Hematopoietic multipotent progenitor cell treated with erythropoietin and hydrocortisone succinate and interleukin-3 and kit ligand, for 15 days (in vitro differentiated cells): ENCODE data around the gene CBFA2T2.

Experiments used
- DNase-seq: peaks from one replicate; pipeline ENCODE4 v3.0.0-alpha.2; 2015; ENCODE audit warnings: low spot score

CBFA2T2 gene

GRCh38 chr20:33576432-33577125, 86.7 kb downstream of the CBFA2T2 start:
- DNase-seq, result no peak

DNA sequence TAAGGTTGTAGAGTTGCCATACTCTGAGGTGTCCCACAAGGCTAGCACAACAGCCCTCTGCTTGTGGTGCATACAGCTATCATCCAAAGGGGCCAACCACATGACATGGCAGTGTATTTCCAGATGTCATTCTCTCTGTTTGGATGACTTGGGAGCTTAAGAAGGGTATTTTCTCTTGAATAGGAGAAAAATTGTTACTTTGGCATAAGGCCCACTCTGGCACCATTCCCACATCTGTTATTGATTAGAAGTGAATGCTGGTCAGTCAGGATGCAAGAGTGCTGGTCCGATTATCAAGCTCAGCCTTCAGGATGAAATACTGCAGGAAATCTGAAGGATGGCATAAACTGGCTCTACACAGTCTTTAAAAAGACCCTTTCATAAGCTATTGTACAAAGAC, 88.6 kb downstream of the CBFA2T2 start:
- DNase-seq, result no peak

DNA sequence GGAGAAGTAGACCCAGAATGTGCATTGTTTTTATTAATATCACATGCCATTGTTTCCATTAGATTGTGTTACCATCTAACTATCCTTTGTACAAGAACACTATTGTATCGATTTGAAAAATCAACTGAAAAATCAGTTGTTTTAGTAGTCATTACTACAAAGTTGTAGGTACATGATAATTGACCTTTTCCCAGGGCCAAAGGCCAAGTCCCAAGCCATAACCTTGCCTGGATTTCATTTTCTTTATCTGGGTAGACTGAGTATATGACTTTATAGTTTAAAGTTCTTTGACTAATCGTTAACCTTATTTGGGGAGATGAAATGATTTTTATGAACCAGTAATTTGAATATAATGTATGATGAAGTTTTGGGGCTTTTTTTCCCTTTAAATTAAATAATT, 93.2 kb downstream of the CBFA2T2 start:
- no peak for DNase-seq

- no peak for DNase-seq
Measured at GRCh38 chr20:33584976-33585375, 95.1 kb downstream of the CBFA2T2 start.

DNA sequence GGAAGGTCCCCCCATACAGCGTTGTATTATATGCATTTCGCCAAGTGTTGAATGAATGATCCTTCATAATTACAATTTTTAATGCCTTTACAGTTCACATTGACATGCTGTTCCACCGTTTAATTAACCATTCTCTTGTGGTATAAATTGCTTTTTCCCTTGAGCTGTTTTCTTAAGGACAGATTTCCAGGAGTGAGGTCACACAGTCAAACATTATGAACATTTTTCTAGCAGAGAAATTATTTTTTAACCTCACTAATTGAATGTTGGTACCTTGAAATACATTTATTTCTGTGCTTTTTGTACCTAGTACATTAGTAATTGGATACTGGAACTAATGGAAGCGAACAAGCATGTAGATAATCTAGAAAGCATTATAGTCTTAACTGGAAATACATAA, 95.5 kb downstream of the CBFA2T2 start:
- no peak for DNase-seq

DNA sequence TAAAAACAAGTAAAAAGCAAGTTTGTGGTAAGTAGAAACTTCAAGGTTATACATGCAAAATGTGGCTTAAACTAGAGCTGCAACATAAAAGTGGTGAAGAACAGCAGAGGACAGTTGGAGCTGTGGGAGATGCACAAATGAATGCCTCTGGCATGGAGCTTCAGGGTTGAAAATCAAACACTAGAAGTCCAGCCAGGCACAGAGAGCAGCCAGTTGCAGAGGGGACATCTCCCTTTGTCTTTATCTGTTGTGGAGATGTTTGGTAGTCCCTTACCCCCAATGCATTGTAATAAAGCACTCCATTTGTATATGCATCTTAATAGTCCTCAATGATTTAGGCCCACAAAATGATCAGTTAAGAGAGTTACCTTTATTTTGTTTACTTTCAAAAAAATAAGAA, 99.2 kb downstream of the CBFA2T2 start:
- no peak for DNase-seq

DNA sequence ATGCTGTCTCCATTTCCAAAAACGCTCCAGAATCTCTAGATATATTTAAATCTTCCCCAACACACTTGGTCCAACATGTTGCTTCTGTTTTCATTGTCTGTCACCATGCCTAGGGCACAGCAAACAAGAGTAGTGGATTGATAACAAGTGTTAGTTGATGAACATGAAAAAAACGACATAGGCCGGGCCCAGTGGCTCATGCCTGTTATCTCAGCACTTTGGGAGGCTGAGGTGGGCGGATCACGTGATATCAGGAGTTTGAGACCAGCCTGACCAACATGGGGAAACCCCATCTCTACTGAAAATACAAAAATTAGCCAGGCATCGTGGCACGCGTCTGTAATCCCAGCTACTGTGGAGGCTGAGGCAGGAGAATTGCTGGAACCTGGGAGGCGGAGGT, 102.0 kb downstream of the CBFA2T2 start:
- DNase-seq, result peak; percentile 64

DNA sequence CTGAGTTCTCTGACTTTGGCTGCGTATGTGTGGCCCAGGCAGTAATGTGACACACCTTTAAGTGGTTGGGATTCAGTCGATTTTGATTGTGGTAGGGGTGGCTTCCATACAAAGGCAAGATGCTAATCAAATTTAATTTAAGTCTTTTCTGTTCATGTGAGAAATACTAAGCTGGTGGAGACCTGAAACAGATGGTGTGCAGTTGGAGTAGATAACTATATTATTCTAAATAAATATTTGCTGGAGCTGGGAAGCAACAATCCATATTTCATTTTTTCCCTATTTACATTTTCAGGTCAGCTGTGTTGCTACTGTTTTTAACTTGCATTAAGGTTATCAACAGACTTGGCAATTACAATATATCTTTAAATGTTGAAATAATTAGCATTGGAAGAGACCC, 104.8 kb downstream of the CBFA2T2 start:
- no peak for DNase-seq

GRCh38 chr20:33600414-33600813, 110.5 kb downstream of the CBFA2T2 start:
- no peak for DNase-seq

GRCh38 chr20:33600981-33601380, 111.1 kb downstream of the CBFA2T2 start:
- DNase-seq, result no peak

DNA sequence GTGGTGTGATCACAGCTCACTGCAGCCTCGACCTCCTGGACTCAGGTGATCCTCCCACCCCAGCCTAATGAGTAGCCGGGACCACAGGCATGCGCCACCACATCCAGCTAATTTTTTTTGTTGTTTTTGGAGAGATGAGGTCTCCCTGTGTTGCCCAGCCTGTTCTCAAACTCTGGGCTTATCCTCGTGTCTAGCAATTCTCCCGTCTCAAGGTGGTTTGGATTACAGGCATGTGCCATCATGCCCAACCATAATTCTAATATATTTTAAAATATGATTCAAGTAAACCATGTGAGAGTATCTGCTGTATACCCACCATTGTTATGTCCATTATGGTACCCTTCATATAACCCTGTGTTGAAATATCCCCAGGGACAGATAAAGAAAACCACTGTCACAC, 112.0 kb downstream of the CBFA2T2 start:
- no peak for DNase-seq

DNA sequence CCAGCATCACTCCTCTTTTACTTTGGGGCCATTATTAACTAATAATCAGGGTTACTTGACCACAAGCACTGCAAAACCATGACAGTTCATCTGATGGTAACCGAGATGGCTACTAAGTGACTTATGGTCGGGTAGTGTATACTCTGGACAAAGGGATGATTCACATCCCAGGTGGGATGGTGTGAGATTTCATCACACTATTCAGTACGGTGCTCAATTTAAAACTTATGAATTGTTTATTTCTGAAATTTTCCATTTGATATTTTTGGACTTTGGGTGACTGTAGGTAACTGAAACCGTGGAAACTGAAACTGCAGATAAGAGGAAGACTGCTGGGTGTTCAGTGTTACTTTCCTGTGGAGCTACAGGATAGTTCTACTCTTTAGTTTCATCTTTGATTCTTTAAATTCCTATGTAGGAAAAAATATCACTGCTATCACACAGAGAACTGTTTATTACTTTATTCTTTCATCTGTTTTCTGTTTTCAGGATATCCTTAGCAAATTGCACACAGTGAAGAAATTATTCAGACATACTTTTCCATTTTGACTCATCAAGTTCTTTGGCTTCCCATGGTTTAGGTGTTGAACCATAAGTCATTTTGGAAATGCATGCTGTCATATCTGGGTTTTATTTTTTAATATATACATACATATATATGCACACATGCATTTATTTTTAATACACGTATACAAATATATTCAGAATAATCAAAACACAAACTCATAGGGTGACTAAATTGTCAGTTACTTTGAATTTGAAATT, 113.1 kb downstream of the CBFA2T2 start:
- DNase-seq, result no peak

DNA sequence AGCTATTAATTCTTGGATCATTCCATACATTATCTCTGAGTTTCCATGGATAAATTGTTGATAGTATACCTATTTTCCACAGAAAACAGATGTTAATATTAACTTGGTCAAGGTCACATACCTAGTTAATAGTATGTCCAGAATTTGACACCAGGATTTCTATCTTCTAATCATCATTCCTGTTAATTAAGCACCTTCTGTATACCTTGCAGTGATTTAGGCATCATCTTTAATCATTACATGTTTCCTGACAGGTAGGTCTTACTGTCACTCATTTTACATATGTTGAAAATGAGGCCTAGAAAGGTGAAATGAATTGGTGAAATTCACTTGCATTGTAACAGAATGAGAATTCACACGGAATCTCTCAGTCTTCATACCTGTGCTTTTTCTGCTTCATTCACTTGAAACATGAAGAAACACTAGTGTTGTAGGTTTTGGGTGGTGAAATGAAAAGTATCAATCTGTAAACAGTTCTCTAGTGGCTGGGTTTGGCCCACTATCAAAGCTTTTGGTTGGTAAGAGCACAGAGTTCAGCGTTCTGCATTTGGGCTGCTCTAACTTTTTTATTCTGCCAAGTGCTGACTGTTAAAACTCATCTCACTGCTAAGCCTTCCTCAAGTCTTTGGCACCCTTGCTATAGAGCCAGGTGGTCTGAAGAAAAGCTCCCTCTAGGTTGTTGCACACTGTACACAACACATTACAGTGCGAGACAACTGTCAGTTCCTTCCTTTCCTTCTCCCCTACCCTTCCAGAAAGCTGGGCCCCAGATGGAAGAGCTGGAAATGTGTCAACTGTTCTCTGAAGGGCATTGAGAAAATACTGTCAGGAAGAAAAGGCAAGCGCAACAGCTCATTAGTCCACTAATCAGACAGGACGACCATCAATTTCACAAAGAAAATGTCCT, 114.4 kb downstream of the CBFA2T2 start:
- DNase-seq, result no peak

DNA sequence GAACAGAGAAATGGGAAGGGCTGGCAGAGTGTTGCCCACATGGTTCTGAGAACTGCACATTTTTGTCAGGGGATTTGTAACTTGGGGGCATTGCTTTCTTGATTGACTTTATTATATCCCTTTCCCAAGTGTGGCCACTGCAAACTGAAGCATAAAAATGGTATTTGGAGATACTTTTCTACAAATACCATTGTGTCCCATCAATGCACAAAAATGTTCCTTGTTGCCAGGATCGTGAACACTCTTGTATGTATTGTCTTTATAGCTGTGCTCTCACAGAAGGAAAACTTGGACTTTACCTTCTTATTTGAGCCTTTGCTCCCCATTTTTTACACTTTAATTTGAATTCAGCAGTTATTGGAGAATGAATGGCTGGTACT, 115.1 kb downstream of the CBFA2T2 start:
- DNase-seq, result no peak

- no peak for DNase-seq
Measured at GRCh38 chr20:33606118-33606771, 116.3 kb downstream of the CBFA2T2 start.

DNA sequence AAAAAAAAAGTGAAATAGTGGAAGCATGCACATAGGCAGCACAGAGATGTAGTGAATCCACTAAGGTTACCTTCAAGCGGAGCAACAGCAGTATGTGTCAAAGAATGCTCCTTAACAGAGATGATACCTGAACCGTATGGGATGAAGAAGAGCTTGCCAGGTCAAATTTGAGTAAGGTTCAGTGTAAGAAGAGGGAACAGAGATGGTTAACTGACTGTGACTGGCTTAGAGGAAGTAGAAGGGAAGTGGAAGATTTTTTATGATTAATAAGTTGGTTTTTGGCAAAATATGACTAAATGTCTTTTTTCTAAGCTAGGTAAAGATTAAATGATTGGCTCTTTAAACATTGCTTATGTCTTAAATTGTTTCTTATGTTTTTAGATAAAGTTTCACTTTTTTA, 119.6 kb downstream of the CBFA2T2 start:
- DNase-seq, result no peak

- no peak for DNase-seq
Measured at GRCh38 chr20:33611106-33611505, 121.2 kb downstream of the CBFA2T2 start.

- DNase-seq, result no peak
Measured at GRCh38 chr20:33612001-33612400, 122.1 kb downstream of the CBFA2T2 start.

- no peak for DNase-seq
Measured at GRCh38 chr20:33621717-33622400, 132.0 kb downstream of the CBFA2T2 start.

DNA sequence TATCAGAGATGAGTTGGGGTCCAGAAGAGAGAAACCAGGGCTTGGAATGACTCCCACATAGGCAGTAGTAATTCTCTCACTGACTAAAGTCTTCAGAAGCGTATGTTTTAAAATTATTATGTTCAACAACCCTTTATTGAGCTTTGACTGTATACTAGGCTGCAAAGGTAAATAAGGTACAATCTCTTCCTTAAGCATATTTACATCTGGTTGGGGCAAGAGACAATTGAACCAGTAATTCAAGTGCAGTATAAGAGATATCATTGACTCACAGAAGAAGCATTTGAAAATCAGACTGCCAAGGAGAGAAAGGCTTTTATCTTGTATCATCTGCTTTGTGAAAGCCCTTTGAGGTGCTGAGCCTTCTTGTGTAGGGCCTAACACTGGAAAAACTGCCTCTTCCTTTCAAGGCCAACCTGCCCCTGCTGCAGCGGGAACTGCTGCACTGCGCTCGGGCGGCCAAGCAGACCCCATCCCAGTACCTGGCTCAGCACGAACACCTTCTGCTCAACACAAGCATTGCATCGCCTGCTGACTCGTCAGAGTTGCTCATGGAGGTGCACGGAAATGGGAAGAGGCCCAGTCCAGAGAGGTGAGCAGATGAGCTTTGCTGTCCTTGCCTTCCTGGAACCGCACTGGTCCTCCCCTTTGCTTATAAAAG, 132.9 kb downstream of the CBFA2T2 start:
- DNase-seq, result no peak

GRCh38 chr20:33624399-33624798, 134.5 kb downstream of the CBFA2T2 start:
- no peak for DNase-seq
